ENCODE results near the gene ZC3H18.

DNA sequence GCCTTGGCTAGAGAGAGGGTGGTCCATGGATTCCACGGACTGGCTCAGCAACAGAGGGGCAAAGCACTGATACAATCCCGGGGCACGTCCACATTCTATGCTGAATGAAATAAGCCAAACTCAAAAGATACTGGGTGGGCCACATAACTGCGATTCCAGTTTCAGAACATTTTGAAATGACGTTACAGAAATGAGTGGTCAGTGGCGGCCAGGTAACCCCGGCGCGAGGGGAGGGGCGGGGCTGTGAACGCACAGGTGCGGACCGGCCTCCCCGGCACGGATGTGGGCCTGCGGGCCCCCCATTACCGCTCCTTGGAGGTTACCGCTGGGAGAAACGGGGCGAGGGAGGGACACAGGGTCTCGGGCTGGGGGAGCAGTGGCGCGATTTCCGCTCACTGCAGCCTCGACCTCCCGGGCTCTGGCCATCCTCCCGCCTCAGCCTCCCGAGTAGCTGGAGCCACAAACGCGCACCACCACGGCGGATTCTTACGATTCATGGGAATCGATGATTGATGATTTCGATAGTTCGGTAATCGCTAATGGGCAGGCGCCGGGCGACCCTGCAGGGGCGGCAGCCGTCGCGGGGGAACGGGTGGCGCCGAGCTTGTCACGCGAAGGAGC lies 92.1 kb downstream of the ZC3H18 start:
- TF ChIP-seq, protein P1, sequence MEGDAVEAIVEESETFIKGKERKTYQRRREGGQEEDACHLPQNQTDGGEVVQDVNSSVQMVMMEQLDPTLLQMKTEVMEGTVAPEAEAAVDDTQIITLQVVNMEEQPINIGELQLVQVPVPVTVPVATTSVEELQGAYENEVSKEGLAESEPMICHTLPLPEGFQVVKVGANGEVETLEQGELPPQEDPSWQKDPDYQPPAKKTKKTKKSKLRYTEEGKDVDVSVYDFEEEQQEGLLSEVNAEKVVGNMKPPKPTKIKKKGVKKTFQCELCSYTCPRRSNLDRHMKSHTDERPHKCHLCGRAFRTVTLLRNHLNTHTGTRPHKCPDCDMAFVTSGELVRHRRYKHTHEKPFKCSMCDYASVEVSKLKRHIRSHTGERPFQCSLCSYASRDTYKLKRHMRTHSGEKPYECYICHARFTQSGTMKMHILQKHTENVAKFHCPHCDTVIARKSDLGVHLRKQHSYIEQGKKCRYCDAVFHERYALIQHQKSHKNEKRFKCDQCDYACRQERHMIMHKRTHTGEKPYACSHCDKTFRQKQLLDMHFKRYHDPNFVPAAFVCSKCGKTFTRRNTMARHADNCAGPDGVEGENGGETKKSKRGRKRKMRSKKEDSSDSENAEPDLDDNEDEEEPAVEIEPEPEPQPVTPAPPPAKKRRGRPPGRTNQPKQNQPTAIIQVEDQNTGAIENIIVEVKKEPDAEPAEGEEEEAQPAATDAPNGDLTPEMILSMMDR (IDR thresholded peaks at IDR 0.05; ENCODE audit: low read length) = no peak
- TF ChIP-seq EZH2phosphoT487 (IDR thresholded peaks at IDR 0.05; ENCODE audit: low read length) = no peak

Measured in MM.1S (cell line).